Omental fat pad (tissue), 4 donors: ENCODE results near the gene GATA6. TPM values are rescaled to one million over a fixed set of nuclear protein-coding genes. Genes with fewer than 3 reads are reported as not detected.
A peak's percentile ranks its signal among the peaks of the same experiment; 100 is the strongest.

Source experiments
- ATAC-seq: fragments of 150-250 bp; one replicate; pipeline ENCODE4 v1.9.1; 2016; ENCODE audit warnings: mild to moderate bottlenecking, moderate library complexity; ENCODE audit not compliant: low FRiP score
- DNase-seq: peaks from one replicate; pipeline ENCODE4 v3.0.0-alpha.2; 2019; ENCODE audit warnings: low spot score
- total RNA-seq, 4 donors: library from RNA; depleted of rRNA; stranded (reverse); fragments of >200 nt; gene quantifications; one replicate each; pipeline ENCODE4 v1.1.0, GENCODE V29; 2016
- TF ChIP-seq, protein P1 (sequence below), 3 donors: fragments of 450-650 bp; IDR thresholded peaks; one replicate each; pipeline ENCODE4 v1.5.1; 2016 to 2017; ENCODE audit warnings: antibody characterized with exemption in 3 of 3, mild to moderate bottlenecking in 3 of 3, moderate library complexity in 2 of 3

GATA6 gene
- total RNA-seq: 10 to 100 TPM; 12.1 to 48.9 (median 25.2) TPM

DNA sequence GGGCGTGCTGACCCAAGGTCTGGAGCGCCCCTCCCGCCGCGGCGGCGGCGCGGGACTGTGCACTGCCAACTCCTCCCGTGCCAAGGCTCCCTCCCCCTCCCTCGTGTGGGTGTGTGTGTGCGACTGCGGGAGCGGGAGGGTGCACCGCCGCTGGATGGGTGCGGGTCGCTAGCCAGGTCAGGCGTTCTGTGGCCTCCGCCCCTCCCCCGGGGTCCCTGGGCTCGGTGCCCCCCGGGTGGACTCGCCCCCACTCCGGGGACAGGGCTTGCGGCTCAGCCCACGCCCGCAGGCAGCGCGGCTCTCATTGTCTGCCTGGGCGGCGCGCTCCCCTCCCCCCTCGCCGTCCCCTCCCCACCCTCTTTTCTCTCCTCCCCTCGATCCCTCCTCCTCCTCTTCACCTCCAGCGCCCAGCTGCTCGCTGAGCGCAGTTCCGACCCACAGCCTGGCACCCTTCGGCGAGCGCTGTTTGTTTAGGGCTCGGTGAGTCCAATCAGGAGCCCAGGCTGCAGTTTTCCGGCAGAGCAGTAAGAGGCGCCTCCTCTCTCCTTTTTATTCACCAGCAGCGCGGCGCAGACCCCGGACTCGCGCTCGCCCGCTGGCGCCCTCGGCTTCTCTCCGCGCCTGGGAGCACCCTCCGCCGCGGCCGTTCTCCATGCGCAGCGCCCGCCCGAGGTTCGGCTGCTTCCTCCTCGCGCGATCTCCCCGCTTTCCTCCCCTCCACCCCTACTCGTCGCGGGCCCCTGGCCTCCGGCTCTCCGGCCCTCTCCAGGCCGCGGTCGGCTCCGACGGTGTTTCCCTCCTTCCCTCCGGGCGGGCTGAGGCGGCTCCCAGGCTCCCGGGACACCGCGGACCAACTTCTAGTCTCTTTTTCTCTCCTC, at the start of gene GATA6:
GATA6 (plus strand) TSS at position 579 of the 878 bp plus-strand sequence. CDS start 1,556 bp downstream, outside the sequence.
- no peak for DNase-seq
- ATAC-seq: peak; percentile 68
- TF ChIP-seq, protein P1, sequence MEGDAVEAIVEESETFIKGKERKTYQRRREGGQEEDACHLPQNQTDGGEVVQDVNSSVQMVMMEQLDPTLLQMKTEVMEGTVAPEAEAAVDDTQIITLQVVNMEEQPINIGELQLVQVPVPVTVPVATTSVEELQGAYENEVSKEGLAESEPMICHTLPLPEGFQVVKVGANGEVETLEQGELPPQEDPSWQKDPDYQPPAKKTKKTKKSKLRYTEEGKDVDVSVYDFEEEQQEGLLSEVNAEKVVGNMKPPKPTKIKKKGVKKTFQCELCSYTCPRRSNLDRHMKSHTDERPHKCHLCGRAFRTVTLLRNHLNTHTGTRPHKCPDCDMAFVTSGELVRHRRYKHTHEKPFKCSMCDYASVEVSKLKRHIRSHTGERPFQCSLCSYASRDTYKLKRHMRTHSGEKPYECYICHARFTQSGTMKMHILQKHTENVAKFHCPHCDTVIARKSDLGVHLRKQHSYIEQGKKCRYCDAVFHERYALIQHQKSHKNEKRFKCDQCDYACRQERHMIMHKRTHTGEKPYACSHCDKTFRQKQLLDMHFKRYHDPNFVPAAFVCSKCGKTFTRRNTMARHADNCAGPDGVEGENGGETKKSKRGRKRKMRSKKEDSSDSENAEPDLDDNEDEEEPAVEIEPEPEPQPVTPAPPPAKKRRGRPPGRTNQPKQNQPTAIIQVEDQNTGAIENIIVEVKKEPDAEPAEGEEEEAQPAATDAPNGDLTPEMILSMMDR (IDR thresholded peaks at IDR 0.05): no peak

GRCh38 chr18:22124970-22125369, 44.4 kb upstream of the GATA6 start:
- DNase-seq (no peak), ATAC-seq (no peak)
- TF ChIP-seq, protein P1 (IDR thresholded peaks at IDR 0.05): no peak

GRCh38 chr18:22128954-22129353, 40.4 kb upstream of the GATA6 start:
- TF ChIP-seq, protein P1 (IDR thresholded peaks at IDR 0.05): no peak
- no peak for ATAC-seq

DNA sequence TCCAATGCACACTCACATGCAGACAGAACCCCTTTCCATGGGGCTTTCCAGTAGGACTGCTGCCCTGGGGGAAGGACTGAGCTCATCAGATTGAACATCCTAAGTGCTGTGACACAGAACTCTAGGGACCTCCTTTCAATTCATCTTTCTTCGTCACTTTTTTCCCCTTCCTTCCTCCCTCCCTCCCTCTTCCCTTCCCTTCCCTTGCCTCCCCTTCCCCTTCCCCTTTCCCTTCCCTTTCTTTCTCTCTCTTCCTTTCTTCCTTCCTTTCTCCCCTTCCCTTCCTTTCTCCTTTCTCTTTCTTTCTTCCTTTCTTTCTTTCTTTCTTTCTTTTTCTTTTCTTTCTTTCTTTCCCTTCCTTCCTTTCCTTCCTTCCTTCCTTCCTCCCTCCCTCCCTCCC, 39.6 kb upstream of the GATA6 start:
- DNase-seq (no peak), ATAC-seq (no peak)
- TF ChIP-seq, protein P1 (IDR thresholded peaks at IDR 0.05): no peak

More at GRCh38 chr18:22128954-22129353, 40.4 kb upstream of the GATA6 start:
- no peak for DNase-seq

GRCh38 chr18:22132258-22132657, 37.1 kb upstream of the GATA6 start:
- DNase-seq (no peak), ATAC-seq (no peak)
- TF ChIP-seq, protein P1 (IDR thresholded peaks at IDR 0.05): no peak

GRCh38 chr18:22132763-22133162, 36.6 kb upstream of the GATA6 start:
- DNase-seq (no peak), ATAC-seq (no peak)
- TF ChIP-seq, protein P1 (IDR thresholded peaks at IDR 0.05): no peak

GRCh38 chr18:22136395-22136794, 33.0 kb upstream of the GATA6 start:
- TF ChIP-seq, protein P1 (IDR thresholded peaks at IDR 0.05): no peak
- ATAC-seq: no peak
- DNase-seq: no peak
